LNCAP (cell line): ENCODE measurements around the gene TPO.

ENCODE experiments used
- CTCF ChIP-seq: fragments of 450-650 bp; IDR thresholded peaks from 2 replicates; pipeline ENCODE4 v1.5.1; 2017; ENCODE audit warnings: mild to moderate bottlenecking

Gene TPO

DNA sequence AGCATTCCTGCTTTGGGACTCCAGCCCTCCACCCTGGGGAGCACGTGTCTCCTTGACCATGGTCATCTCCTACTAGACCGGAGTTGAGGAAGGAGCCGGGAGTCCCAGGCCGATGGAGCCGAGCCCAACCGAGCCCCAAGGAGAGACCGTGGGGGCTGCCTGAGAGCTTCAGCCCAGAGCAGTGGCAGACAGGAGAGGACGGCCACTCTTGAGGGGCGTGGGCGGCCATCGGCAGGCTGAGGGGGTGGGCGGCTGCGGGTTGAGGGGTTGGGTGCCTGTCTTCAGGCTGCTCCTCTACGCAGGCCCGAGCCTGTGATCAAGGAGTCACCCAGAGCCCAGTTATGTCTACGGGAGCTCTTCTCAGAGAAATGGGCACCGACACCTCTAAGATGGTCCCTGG is 172.4 kb downstream of the TPO start:
- no peak for TF ChIP-seq CTCF

GRCh38 chr2:1586251-1586922 is 173.1 kb downstream of the TPO start:
- no peak for TF ChIP-seq CTCF

DNA sequence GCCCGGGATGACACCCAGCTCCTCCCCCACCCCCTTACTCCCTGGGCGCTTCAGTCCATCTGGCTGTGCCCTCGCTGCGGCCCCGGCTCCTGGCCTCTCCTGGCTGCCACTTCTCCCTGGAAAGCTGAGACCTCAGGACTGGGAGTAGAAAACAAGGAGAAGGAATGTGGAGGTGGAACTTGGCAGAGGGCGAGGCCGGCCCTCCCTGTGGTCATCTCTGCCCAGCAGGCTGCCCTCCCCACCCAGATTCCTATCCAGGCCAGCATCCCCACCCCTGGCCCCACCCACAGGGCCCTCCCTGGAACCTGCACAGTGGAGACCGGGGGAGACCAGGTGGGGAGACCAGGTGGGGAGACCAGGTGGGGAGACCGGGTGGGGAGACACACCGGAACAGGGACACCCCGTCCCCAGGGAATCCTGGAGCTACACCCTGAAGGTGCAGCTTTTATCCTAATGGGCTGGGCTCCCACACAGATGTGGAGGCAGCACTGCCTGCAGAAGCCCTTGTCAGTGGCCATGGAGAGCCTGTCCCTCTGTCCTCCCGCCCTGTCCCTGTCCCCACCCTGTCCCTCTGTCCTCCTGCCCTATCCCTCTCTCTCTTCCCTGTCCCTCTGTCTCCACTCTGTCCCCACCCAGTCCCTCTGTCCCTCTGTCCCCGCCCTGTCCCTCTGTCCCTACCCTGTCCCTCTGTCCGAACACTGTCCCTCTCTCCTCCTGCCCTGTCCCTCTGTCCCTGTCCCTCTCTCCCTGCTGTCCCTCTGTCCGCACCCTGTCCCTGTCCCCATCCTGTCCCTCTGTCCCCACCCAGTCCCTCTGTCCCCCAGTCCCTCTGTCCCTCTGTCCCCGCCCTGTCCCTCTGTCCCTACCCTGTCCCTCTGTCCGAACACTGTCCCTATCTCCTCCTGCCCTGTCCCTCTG is 173.9 kb downstream of the TPO start:
- TF ChIP-seq CTCF, result no peak

GRCh38 chr2:1588051-1588977 is 175.1 kb downstream of the TPO start:
- TF ChIP-seq CTCF, result no peak

DNA sequence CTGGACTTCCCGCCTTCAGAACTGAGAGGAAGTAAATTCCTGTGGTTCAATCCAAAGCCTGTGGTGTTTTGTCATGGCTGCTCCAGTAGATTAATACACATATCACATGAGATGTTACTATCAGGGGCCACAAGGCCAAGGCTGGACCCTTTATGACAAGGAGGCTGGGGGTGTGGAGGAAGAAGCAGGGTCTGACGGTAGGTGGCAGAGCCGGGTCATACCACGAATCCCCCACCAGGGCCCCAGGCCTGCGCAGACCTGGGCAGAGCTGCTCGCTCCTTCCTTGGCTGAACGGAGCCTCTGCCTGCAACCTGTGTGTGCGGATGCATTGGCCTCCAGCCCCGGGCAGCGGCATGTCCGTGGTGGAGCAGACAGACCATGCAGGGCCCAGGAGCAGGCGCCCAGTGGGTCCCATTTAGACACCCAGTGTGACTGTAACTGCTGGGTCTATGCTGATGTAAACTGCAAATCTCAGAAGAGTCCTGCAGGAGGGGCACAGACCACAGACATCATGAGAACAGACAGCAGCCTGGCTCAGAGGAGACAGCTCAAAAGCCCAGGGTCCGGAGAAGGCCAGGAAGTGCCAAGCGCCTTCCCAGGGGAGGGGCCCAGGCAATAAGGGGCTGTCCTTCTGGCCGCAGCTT is 175.8 kb downstream of the TPO start:
- TF ChIP-seq CTCF, result no peak

- TF ChIP-seq CTCF, result no peak
Observed at GRCh38 chr2:1590596-1591460, 177.6 kb downstream of the TPO start.
